ENCODE results near the gene TM9SF4.

The TM9SF4 gene

DNA sequence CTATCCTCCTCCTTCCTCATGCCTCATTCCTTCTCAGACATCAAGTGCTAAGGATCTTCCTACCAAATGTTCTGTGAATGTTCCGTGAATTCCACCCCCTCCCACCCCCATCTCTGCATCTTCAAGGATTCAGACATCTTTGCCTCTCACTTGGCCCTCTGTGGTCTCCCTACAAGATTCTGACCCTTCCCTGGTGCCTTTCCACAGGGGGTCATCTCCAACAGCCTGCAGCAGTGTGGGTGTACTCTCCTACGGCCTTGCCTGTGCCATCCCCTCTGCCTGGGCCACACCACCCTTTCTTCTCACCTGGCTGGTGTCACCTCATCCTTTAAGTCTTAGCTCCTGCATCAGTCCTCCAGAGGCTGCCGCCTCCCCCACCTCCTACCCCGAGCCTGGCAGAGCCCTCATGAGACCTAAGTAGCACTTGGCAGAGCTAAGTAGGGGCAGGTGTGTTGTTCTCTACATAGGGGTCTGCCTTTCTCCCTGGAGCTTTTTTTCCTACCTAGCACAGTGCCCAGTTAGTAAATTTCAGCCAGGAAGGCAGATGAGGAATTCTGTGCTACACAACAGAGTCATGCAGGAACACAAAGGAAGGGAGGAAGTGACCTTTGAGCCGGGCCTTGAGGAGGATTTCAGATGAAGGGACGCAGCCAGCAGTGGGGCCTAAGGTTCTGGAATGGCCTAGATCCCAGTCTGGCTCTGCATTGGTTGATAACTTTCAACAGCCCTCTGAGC is 43.1 kb downstream of the TM9SF4 start:
- no peak overlapping the region for H3K4me3 ChIP-seq (ENCODE audit: control insufficient read depth, low read depth, low read length)
- TF ChIP-seq, protein P1, sequence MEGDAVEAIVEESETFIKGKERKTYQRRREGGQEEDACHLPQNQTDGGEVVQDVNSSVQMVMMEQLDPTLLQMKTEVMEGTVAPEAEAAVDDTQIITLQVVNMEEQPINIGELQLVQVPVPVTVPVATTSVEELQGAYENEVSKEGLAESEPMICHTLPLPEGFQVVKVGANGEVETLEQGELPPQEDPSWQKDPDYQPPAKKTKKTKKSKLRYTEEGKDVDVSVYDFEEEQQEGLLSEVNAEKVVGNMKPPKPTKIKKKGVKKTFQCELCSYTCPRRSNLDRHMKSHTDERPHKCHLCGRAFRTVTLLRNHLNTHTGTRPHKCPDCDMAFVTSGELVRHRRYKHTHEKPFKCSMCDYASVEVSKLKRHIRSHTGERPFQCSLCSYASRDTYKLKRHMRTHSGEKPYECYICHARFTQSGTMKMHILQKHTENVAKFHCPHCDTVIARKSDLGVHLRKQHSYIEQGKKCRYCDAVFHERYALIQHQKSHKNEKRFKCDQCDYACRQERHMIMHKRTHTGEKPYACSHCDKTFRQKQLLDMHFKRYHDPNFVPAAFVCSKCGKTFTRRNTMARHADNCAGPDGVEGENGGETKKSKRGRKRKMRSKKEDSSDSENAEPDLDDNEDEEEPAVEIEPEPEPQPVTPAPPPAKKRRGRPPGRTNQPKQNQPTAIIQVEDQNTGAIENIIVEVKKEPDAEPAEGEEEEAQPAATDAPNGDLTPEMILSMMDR (IDR thresholded peaks at IDR 0.05; ENCODE audit: control insufficient read depth, insufficient read depth, low read depth, low read length, missing control alignments), result no peak

DNA sequence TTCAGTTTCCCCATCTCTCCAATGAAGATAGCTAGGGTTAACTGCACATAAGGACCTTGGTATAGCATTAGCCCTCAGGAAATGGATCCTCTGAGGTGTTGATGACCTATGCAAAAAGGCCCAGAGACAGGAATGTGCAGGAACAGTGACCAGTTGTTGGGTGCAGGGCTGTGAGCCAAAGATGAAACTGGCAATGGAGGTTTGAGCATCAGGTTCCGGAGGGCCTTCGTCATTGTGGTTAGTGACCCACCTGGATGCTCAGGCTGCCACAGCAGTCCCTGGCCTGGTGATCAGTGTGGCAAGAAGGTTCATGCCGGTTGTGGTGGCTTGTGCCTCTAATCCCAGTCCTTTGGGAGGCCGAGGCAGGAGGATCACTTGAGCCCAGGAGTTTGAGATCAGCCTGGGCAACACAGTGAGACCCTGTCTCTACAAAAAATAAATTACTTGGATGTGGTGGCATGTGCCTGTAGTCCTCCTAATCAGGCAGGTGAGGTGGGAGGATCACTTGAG is 43.7 kb downstream of the TM9SF4 start:
- no peak for DNase-seq (ENCODE audit: low read depth)
- H3K4me3 ChIP-seq (ENCODE audit: control insufficient read depth, low read depth, low read length), result no peak overlapping the region
- TF ChIP-seq, protein P1 (IDR thresholded peaks at IDR 0.05; ENCODE audit: control insufficient read depth, insufficient read depth, low read depth, low read length, missing control alignments), result no peak

More for the DNA sequence above, 43.1 kb downstream of the TM9SF4 start:
- no peak for DNase-seq (ENCODE audit: low read depth)

DNA sequence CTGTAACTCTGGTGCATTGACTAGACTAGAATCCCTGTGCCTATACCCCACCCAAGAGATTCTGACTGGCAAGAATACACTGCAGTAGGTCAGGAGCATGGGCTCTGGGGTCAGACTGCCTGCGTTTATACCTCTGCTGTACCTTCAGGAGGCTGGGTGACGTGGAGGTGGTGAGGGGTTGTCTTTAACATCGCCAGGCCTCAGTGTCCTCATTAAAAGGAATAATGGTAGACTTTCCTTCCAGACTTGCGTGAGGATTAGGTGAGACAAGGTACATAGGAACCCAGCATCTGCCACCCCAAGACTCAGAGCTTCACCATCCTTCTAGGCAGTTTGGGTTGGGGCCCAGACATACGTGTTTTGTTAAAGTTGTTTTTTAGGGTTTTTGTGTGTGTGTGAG is 44.3 kb downstream of the TM9SF4 start:
- no peak overlapping the region for H3K4me3 ChIP-seq (ENCODE audit: control insufficient read depth, low read depth, low read length)
- TF ChIP-seq, protein P1 (IDR thresholded peaks at IDR 0.05; ENCODE audit: control insufficient read depth, insufficient read depth, low read depth, low read length, missing control alignments), result no peak
- DNase-seq (ENCODE audit: low read depth), result no peak

DNA sequence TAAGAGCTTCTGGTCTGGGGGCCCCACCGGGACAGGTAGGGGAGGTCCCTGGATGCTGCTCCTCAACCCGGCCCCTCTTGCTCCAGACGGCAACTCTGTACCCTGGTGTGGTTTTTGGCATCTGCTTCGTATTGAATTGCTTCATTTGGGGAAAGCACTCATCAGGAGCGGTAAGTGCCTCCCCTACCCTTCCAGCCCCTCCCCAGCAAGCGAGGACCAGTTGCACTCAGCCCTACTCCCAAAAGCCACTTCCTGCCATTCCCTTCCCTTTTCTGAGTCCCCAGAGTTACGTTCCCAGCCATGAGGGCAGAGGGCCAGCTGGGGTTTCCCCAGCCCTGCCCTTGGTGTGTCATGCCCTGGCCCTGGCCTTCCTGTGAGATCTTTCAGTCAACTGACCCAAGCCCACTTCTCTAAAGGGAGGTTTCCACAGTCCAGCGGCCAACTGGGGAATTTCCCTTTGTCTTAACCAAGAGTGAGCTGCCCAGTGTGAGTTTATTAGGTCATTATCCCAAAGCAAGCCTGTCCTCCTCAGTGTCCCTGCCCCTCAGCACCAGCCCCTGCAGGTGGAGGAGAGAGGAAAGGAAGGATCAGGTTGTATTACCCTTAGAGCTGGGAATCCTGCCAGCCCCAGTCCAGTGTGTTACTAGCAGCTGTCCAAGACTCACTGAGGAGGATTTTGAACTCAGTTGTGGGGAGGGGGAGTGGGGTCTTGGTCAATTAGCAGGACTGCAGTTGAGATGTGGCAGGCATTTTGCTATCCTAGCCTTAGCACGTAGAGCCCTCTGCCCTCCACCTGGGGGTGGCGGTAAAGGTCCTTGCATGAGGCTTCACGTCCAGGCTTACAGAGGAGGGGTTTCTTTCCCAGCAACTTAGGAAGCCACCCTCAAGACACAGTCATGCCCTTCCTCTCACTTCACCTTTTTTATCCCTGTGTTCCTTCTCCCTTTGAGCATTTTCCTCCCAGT is 45.8 kb downstream of the TM9SF4 start:
- TF ChIP-seq, protein P1 (IDR thresholded peaks at IDR 0.05; ENCODE audit: control insufficient read depth, insufficient read depth, low read depth, low read length, missing control alignments), result no peak
- DNase-seq (ENCODE audit: low read depth), result peak; percentile 35
- no peak overlapping the region for H3K4me3 ChIP-seq (ENCODE audit: control insufficient read depth, low read depth, low read length)

DNA sequence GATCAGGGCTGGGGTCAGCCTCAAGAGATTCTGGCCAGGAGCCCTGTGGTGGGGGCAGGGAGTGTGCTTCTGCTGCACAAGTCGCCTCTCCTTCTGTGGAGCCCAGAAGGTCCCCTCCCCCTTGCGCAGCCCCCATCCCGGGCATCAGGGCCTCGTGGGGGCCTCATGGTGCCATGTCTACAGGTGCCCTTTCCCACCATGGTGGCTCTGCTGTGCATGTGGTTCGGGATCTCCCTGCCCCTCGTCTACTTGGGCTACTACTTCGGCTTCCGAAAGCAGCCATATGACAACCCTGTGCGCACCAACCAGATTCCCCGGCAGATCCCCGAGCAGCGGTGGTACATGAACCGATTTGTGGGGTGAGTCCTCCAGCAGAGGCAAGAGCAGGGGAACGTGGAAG is 48.1 kb downstream of the TM9SF4 start:
- DNase-seq (ENCODE audit: low read depth), result no peak
- H3K4me3 ChIP-seq (ENCODE audit: control insufficient read depth, low read depth, low read length), result no peak overlapping the region
- TF ChIP-seq, protein P1 (IDR thresholded peaks at IDR 0.05; ENCODE audit: control insufficient read depth, insufficient read depth, low read depth, low read length, missing control alignments), result no peak

DNA sequence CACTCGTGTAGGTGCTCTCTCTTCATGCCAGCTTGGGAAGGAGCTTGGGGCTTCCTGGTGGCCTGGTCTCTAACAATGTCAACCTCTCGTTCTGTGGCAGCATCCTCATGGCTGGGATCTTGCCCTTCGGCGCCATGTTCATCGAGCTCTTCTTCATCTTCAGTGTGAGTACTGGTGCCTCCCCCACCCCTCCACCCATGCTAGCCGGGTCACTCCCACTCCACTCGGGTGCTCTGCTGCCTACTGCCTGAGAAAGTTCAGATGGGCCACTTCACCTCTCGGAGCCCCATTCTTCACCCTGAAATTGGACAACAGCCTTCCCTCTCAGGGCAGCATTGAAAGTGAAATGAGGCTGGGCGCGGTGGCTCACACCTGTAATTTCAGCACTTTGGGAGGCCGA is 48.8 kb downstream of the TM9SF4 start:
- no peak for DNase-seq (ENCODE audit: low read depth)
- no peak overlapping the region for H3K4me3 ChIP-seq (ENCODE audit: control insufficient read depth, low read depth, low read length)
- TF ChIP-seq, protein P1 (IDR thresholded peaks at IDR 0.05; ENCODE audit: control insufficient read depth, insufficient read depth, low read depth, low read length, missing control alignments), result no peak
